ENCODE results near the gene ZFAND6.
"Not testable (repeated sequence)": the region's sequence is repeated elsewhere in the genome, so short reads cannot be mapped to it uniquely, and the experiment has no call there.

The ZFAND6 gene

DNA sequence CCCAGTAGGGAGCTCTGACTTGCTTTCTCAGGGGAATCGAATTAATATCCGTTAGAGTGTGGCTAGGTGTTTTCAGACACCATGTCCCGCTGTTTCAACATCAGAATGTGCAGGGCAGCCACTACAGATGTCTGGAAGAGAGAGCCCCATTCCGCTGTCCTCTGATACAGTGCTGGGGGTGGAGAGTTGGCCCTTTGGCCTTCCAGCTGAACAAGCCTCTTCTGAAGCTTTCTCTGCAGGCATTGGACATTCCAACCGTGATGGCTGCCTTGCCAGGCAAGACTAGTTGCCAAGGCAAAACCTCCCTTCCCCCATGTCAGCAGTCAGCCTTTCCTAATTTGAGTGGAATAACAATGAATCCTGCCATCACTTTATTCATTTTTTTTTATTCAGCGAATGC is 94.9 kb downstream of the ZFAND6 start:
- Histone ChIP-seq H3K36me3 (ENCODE audit: control insufficient read depth in 1 of 2, insufficient read depth in 2 of 2, low read length in 2 of 2) (no peaks in the 10 kb centered on the region), H3K27ac (ENCODE audit: low read depth, low read length) (no peak overlapping the region), H3K14ac (ENCODE audit: low read length) (no peak overlapping the region), H3K79me2 (ENCODE audit: control insufficient read depth, insufficient read depth, low read length, poor library complexity) (no peaks in the 10 kb centered on the region), H3K9me3 (ENCODE audit: insufficient read depth, low read depth, low read length) (no peaks in the 10 kb centered on the region), H2AFZ (ENCODE audit: insufficient read depth, low read length, poor library complexity) (no peak overlapping the region), H2BK5ac (ENCODE audit: low read depth, low read length, poor library complexity) (no peak overlapping the region), H3K4me1 (ENCODE audit: control insufficient read depth in 1 of 2, insufficient read depth in 2 of 2, low read length in 2 of 2) (peaks cover 2 to 17% of the 10 kb centered on the region in 2 experiments), H2AK5ac (ENCODE audit: low read length) (no peak overlapping the region), H3K27me3 (ENCODE audit: insufficient read depth, low read length) (no peaks in the 10 kb centered on the region), H2BK12ac (ENCODE audit: low read length) (no peak overlapping the region), H3K79me1 (ENCODE audit: low read length) (peaks cover 3% of the 10 kb centered on the region), H3K18ac (ENCODE audit: low read length) (no peak overlapping the region), H3K4me3 (ENCODE audit: low read depth, low read length) (no peak overlapping the region), H4K91ac (ENCODE audit: low read depth, low read length) (no peak overlapping the region), H3K4me2 (ENCODE audit: low read length) (no peak overlapping the region), H3K9ac (ENCODE audit: low read length) (no peak overlapping the region), H3K23ac (ENCODE audit: low read length) (peak overlapping the region; percentile 50), H4K12ac (ENCODE audit: low read depth, low read length) (no peak overlapping the region), H3K4ac (ENCODE audit: low read depth, low read length) (no peak overlapping the region), H4K8ac (ENCODE audit: low read depth, low read length) (no peak overlapping the region), H2BK120ac (ENCODE audit: insufficient read depth, low read length, poor library complexity) (no peak overlapping the region)
- no CpG with 5 or more reads among the region's 6 CpGs for whole genome bisulfite sequencing (ENCODE audit: extremely low coverage, insufficient coverage, insufficient read length)
- no peak for DNase-seq

- H3K4me1 ChIP-seq (ENCODE audit: control insufficient read depth in 1 of 2, insufficient read depth in 2 of 2, low read length in 2 of 2) = peaks cover 2 to 19% of the 10 kb centered on the region in 2 experiments
- no peak overlapping the region for H4K12ac ChIP-seq (ENCODE audit: low read depth, low read length)
- peaks cover 0 to 3% of the 10 kb centered on the region in 2 experiments for H3K36me3 ChIP-seq (ENCODE audit: control insufficient read depth in 1 of 2, insufficient read depth in 2 of 2, low read length in 2 of 2)
- DNase-seq = no peak
- no peak overlapping the region for H3K4ac ChIP-seq (ENCODE audit: low read depth, low read length)
- no peak overlapping the region for H2BK120ac ChIP-seq (ENCODE audit: insufficient read depth, low read length, poor library complexity)
- H4K8ac ChIP-seq (ENCODE audit: low read depth, low read length) = no peak overlapping the region
- H3K9ac ChIP-seq (ENCODE audit: low read length) = no peak overlapping the region
- H3K4me2 ChIP-seq (ENCODE audit: low read length) = no peak overlapping the region
- H3K23ac ChIP-seq (ENCODE audit: low read length) = no peak overlapping the region
- no peaks in the 10 kb centered on the region for H3K9me3 ChIP-seq (ENCODE audit: insufficient read depth, low read depth, low read length)
- H3K4me3 ChIP-seq (ENCODE audit: low read depth, low read length) = no peak overlapping the region
- no peak overlapping the region for H3K27ac ChIP-seq (ENCODE audit: low read depth, low read length)
- no peak overlapping the region for H2BK5ac ChIP-seq (ENCODE audit: low read depth, low read length, poor library complexity)
- H4K91ac ChIP-seq (ENCODE audit: low read depth, low read length) = no peak overlapping the region
- H2AK5ac ChIP-seq (ENCODE audit: low read length) = no peak overlapping the region
- no peak overlapping the region for H2AFZ ChIP-seq (ENCODE audit: insufficient read depth, low read length, poor library complexity)
- H3K14ac ChIP-seq (ENCODE audit: low read length) = no peak overlapping the region
- H3K18ac ChIP-seq (ENCODE audit: low read length) = peak overlapping the region; percentile 34
- peaks cover 3% of the 10 kb centered on the region for H3K79me1 ChIP-seq (ENCODE audit: low read length)
- no peak overlapping the region for H2BK12ac ChIP-seq (ENCODE audit: low read length)
- H3K27me3 ChIP-seq (ENCODE audit: insufficient read depth, low read length) = no peaks in the 10 kb centered on the region
- WGBS (ENCODE audit: extremely low coverage, insufficient coverage, insufficient read length) = no CpG with 5 or more reads among the region's 5 CpGs
- H3K79me2 ChIP-seq (ENCODE audit: control insufficient read depth, insufficient read depth, low read length, poor library complexity) = no peaks in the 10 kb centered on the region
Measured at GRCh38 chr15:80155001-80155377, 95.5 kb downstream of the ZFAND6 start.

DNA sequence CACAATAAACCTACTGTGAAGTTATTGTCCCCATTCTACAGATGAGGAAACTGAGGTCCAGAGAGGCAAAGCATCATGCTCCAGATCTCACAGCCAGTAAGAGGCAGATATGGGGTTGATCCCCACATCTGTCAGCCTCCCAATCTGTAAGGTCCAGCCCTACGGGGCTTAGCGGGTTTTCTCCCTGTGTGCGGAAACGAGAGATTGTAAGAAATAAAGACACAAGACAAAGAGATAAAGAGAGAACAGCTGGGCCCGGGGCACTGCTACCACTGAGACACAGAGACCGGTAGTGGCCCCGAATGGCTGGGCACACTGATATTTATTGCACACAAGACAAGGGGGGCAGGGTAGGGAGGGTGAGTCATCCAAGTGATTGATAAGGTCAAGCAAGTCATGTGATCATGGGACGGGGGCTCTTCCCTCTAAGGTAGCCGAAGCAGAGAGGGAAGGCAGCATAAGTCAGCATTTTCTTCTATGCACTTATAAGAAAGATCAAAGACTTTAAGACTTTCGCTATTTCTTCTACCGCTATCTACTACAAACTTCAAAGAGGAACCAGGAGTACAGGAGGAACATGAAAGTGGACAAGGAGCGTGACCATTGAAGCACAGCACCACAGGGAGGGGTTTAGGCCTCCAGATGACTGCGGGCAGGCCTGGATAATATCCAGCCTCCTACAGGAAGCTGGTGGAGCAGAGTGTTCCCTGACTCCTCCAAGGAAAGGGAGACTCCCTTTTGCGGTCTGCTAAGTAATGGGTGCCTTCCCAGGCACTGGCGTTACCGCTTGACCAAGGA is 96.1 kb downstream of the ZFAND6 start:
- H2AK5ac ChIP-seq (ENCODE audit: low read length); H3K27me3 ChIP-seq (ENCODE audit: insufficient read depth, low read length); H2BK120ac ChIP-seq (ENCODE audit: insufficient read depth, low read length, poor library complexity); H3K9me3 ChIP-seq (ENCODE audit: insufficient read depth, low read depth, low read length); H3K18ac ChIP-seq (ENCODE audit: low read length); H4K12ac ChIP-seq (ENCODE audit: low read depth, low read length); H3K9ac ChIP-seq (ENCODE audit: low read length); H3K27ac ChIP-seq (ENCODE audit: low read depth, low read length); H2BK12ac ChIP-seq (ENCODE audit: low read length); H2AFZ ChIP-seq (ENCODE audit: insufficient read depth, low read length, poor library complexity); H3K4me3 ChIP-seq (ENCODE audit: low read depth, low read length); H2BK5ac ChIP-seq (ENCODE audit: low read depth, low read length, poor library complexity); H3K36me3 ChIP-seq (ENCODE audit: control insufficient read depth in 1 of 2, insufficient read depth in 2 of 2, low read length in 2 of 2); H3K79me2 ChIP-seq (ENCODE audit: control insufficient read depth, insufficient read depth, low read length, poor library complexity); H3K14ac ChIP-seq (ENCODE audit: low read length); H3K4ac ChIP-seq (ENCODE audit: low read depth, low read length); H4K8ac ChIP-seq (ENCODE audit: low read depth, low read length); H3K23ac ChIP-seq (ENCODE audit: low read length); H3K79me1 ChIP-seq (ENCODE audit: low read length); H3K4me2 ChIP-seq (ENCODE audit: low read length): not testable (repeated sequence)
- DNase-seq = peak in 1 of 2 donors; percentile 16
- H3K4me1 ChIP-seq (ENCODE audit: control insufficient read depth in 1 of 2, insufficient read depth in 2 of 2, low read length in 2 of 2) = peaks cover 8 to 25% of the 10 kb centered on the region in 2 experiments
- no CpG with 5 or more reads among the region's 16 CpGs for WGBS (ENCODE audit: extremely low coverage, insufficient coverage, insufficient read length)
- H4K91ac ChIP-seq (ENCODE audit: low read depth, low read length) = peak overlapping the region; percentile 56

GRCh38 chr15:80156176-80156720 is 96.8 kb downstream of the ZFAND6 start:
- Histone ChIP-seq H2BK12ac (ENCODE audit: low read length) (no peak overlapping the region), H4K91ac (ENCODE audit: low read depth, low read length) (no peak overlapping the region), H3K27me3 (ENCODE audit: insufficient read depth, low read length) (no peaks in the 10 kb centered on the region), H2AFZ (ENCODE audit: insufficient read depth, low read length, poor library complexity) (no peak overlapping the region), H3K36me3 (ENCODE audit: control insufficient read depth in 1 of 2, insufficient read depth in 2 of 2, low read length in 2 of 2) (peaks cover 0 to 3% of the 10 kb centered on the region in 2 experiments), H2AK5ac (ENCODE audit: low read length) (no peak overlapping the region), H2BK120ac (ENCODE audit: insufficient read depth, low read length, poor library complexity) (no peak overlapping the region), H3K4me2 (ENCODE audit: low read length) (no peak overlapping the region), H4K8ac (ENCODE audit: low read depth, low read length) (no peak overlapping the region), H3K14ac (ENCODE audit: low read length) (no peak overlapping the region), H3K4me3 (ENCODE audit: low read depth, low read length) (no peak overlapping the region), H2BK5ac (ENCODE audit: low read depth, low read length, poor library complexity) (no peak overlapping the region), H3K23ac (ENCODE audit: low read length) (no peak overlapping the region), H3K79me2 (ENCODE audit: control insufficient read depth, insufficient read depth, low read length, poor library complexity) (no peaks in the 10 kb centered on the region), H3K27ac (ENCODE audit: low read depth, low read length) (no peak overlapping the region), H3K4me1 (ENCODE audit: control insufficient read depth in 1 of 2, insufficient read depth in 2 of 2, low read length in 2 of 2) (peaks cover 11 to 28% of the 10 kb centered on the region in 2 experiments), H3K79me1 (ENCODE audit: low read length) (peaks cover 3% of the 10 kb centered on the region), H3K9ac (ENCODE audit: low read length) (no peak overlapping the region), H3K18ac (ENCODE audit: low read length) (no peak overlapping the region), H3K9me3 (ENCODE audit: insufficient read depth, low read depth, low read length) (no peaks in the 10 kb centered on the region), H3K4ac (ENCODE audit: low read depth, low read length) (no peak overlapping the region), H4K12ac (ENCODE audit: low read depth, low read length) (no peak overlapping the region)
- no CpG with 5 or more reads among the region's 8 CpGs for WGBS (ENCODE audit: extremely low coverage, insufficient coverage, insufficient read length)
- DNase-seq = no peak
